Stimulated activated CD8-positive, alpha-beta memory T cell treated with anti-CD3 and anti-CD28 coated beads, Interleukin-2, amount 100 ng/mL, for 48 hours (primary cell): ENCODE results near the gene USP24.

Experiments
- DNase-seq, 2 donors: peaks; one replicate each; pipeline ENCODE4 v3.0.0-alpha.2; 2020; ENCODE audit warnings: low read depth in 2 of 2

Gene USP24, protein sequence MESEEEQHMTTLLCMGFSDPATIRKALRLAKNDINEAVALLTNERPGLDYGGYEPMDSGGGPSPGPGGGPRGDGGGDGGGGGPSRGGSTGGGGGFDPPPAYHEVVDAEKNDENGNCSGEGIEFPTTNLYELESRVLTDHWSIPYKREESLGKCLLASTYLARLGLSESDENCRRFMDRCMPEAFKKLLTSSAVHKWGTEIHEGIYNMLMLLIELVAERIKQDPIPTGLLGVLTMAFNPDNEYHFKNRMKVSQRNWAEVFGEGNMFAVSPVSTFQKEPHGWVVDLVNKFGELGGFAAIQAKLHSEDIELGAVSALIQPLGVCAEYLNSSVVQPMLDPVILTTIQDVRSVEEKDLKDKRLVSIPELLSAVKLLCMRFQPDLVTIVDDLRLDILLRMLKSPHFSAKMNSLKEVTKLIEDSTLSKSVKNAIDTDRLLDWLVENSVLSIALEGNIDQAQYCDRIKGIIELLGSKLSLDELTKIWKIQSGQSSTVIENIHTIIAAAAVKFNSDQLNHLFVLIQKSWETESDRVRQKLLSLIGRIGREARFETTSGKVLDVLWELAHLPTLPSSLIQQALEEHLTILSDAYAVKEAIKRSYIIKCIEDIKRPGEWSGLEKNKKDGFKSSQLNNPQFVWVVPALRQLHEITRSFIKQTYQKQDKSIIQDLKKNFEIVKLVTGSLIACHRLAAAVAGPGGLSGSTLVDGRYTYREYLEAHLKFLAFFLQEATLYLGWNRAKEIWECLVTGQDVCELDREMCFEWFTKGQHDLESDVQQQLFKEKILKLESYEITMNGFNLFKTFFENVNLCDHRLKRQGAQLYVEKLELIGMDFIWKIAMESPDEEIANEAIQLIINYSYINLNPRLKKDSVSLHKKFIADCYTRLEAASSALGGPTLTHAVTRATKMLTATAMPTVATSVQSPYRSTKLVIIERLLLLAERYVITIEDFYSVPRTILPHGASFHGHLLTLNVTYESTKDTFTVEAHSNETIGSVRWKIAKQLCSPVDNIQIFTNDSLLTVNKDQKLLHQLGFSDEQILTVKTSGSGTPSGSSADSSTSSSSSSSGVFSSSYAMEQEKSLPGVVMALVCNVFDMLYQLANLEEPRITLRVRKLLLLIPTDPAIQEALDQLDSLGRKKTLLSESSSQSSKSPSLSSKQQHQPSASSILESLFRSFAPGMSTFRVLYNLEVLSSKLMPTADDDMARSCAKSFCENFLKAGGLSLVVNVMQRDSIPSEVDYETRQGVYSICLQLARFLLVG (N-terminal part only)

DNA sequence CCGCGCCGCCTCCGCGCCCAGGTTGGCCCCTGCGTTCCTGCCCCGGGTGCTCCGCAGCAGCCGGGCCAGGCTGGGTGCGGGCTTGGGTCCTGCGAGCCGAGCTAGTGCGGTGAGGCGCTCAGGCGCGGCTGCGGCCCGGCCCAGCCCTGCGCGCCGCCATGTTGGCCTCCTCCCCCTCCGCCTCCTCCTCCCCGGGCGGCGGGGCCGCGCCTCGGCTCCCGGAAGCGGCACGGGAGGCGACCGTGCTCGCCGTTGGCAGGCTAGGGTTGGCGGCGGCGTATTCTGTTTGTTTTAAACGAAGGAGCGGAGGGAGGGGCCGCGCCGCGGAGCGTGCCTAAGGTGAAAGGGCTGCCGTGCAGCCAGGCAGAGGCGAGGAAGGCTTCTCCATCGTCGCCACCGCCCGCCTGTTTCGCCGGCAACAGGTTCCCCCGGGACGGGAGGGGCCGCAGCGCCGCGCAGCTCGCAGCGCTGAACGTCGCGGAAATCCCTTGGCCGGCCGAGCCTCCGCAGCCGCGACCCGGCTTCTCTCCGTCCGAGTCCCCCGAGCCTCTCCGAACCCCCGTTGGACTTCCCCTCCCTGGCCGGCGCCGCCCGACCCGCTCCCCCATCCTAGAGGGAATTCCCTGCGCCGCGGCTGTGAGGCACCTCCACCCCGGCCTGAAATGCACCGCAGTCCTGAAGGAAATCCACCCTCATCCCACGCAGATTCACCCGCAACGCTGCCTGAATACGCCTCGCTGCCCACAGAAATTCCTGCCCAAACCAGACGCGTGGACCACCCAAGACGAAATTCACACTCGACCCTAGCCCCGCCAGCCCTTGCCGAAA lies at the start of gene USP24:
USP24 (minus strand) TSS at position 171 of the 828 bp plus-strand sequence. CDS start 251 bp downstream, outside the sequence.
- DNase-seq, result peak; percentile 60 to 70

DNA sequence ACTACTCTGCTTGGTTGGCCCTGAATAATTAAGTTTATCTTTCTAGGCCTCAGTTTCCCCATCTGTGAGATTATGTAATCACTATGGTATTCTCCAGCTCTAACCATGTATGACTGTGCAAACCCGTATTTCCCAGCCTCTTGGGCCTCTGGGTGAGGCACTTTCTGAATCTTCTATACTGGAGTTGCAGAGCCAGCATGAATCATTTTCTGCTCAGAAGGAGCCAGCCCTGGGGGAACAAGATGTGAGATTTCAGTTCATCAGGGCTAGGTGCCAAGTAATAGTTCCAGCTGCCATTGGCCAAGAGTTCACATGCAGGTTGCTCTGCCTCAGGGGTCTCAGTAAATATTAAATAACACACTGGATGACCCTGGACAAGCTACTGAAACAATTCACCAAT lies 47.7 kb upstream of the USP24 start:
- DNase-seq, result no peak

DNA sequence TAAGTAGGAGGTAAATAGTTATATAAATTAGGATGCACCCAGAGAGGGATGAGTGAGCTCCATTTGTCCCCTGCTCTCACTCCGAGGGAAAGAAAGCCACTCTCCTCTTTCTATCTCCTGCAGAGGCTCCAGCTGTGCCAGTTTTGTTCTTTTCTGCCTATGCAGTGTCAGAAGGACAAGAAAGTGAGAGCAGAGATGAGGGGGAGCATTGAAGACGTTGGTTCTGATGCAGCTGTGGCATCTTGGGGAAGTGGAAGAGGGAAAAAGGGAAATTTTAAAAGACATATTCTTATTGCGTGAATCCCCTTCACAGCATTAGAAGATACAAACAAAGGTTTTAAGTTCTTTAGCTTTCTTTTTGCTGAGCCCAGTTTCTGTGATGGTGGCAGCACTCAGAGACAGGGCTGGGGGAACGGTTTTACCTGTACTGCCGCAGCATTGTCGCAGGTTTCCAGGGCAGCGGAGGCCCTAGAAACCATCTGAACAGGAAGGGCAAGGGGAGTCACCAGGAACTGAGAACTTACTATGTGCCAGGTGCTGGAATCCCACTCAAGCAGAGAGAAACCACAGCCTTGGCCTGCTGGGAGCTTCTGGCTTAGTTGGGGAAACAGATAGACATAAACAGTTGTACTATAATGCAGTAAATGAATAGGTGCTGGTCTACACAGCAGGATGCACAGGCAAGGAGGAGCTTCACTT lies 44.9 kb upstream of the USP24 start:
- no peak for DNase-seq

DNA sequence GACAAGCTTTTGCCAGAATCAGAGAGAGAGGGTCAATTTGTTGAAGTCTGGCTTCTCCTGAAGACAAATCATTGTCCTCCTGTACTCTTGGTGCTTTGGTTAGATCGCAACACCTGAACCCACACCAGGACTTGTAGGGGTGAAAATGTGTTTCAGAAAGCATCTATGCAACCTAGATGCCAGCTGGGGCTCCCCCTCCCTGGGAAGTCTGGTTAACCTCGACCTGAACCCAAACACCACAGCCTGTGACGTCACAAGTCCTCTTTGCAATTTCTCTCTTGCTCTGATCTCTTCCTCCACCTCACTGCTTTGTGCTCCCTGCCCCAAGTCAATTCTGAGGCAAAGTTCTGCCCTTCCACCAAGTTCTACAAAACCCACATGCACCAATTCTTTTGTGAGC lies 42.8 kb upstream of the USP24 start:
- peak; percentile 14 to 47 for DNase-seq

DNA sequence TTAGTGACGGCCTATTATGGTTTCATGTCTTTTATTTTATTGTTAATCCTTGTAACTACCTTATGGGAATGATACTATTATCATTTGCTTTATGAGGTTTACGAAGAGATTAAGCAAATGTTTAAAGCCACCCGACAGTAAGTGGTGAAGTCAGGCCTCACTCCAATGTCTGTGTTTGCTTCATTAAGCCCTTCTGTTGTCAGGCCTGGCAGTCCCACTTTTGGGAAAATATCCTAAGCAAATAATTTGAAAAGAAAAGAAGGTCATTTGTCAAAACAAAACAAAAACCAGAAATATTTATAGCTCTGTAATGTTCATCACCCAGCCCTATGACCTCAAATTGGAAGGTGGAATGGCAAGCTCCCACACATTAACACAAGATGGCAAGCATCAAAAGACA lies 40.7 kb upstream of the USP24 start:
- DNase-seq, result no peak

DNA sequence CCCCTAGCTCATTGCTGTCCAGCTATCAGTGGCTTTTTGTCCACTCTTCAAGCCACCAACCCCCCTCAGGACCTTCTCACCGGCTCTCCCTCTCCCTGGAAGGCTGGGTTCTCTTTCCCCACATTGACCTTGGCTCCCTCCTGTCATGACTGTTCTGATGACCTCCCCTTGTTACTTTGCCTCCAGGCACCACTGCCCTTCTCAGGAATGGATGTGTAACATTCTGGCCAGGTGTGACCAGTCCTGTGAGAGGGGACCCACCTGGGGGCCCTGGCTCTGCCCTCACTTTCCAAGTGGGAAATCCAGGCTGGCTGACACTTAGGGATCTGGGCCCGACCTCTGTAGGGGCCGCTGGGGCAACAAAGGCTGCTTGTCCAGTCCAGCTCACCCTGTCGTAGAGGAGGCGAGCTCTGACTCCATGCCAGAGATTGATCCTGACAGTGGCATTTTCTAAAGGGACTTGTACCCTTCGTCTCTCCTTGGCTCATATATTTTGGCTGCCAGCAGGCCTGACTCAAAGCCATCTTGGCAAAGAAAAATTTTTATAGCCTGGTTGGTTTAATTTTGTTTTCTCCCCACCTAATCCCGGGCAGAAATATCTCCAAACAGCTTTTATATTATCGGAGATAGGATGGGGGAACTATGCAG lies 37.9 kb upstream of the USP24 start:
- no peak for DNase-seq

DNA sequence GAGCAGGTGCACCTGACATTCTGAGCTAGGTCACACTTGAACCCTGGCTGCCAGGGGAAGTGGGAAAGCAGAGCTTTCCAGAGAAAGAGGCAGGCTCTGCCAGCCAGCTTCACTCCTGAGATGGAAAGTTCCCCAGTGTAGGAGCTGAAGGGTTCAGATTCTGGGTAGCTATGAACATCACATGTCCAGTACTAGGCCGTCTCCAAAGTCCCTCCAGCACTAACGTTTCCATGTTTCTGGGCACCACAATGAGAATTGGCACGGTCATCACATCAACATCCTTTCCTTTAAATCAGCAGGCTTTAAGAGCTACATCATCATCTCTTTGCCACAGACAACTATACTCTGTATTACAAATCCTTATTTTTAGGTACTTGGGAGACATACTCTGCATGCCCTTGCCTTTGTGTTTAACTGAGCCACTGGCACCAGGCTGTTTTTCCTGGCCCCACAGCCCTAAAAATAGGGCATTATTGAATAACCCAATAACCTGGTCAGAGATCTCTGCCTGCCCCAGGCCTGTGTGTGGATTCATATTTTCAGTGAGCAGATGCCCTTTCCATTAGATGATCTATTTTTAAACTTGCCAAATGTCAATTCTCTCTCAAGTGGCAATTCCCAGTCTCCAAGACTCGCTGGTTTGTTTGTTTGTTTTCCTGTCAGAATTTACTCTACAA lies 35.4 kb upstream of the USP24 start:
- DNase-seq, result no peak

DNA sequence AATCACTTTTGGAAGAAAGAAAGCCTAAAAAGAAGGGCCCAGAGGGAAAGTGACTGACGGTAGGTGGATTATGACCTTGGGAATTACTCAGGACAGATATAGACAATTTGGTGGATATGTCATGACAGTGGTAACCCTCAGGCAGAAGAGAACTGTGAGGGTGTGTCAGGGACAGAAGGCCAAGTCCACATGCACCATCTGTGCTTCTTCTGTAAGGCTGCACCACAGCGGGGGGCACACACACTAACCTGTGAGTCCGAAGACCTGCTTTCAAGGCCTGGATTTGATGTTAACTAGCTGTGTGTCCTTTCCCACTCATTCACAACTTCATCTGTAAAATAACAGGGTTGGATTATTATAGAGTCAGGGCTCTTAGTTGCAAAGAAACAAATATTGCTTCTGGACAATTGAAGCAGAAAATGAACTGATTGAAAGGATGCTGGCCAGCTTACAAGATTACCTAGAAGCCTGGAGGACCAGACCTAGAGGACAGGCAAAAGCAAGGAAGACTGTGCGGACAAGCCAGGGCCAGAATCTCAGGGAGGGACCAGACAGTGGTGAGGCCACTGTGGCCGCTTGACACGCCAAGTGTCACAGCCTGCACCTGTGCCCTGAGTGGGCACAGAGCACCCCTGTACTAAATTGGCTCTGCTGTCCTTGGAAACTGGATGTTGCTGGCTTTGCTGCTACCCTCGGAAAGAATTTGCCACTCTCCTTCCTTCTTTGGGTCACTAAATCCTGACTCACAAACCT lies 34.7 kb upstream of the USP24 start:
- DNase-seq, result no peak

DNA sequence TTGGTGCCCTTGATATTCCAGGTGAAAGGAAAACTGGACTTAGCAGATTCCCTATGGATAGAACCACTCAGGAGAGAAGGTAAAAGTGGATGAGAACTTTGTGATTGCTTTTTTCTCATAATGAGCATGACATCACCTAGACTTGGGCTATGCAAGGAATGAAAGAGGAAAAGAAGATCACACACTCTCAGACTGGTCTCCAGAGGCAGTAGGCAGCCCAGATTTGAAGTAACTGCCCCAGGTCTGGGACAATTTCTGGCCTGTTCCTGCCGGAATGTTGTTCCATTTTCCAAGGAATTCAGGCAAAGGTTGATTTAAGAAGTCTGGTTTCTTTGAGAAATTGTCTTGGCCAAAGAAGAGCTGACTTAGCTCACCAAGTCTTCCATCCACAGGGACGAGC lies 31.7 kb upstream of the USP24 start:
- DNase-seq, result no peak

DNA sequence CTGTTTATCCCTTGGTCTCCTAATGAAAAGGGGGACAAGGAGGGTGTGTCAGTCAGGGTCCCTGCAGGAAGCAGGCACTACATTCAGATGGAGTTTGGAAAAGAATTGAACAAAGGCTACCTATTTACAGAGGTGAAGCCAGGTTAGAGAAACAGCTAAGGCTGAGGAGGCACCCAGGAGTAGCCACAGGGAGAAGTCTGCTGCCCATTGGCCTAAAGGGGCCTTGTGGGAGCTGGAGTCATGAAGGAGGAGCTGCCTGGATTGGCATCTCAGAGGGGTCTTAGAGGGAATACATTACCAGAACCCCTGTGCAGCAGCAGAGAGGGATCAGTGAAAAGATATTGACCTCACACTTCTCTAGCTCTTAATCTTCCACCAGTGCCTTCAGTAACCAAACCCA lies 31.2 kb upstream of the USP24 start:
- DNase-seq, result no peak

DNA sequence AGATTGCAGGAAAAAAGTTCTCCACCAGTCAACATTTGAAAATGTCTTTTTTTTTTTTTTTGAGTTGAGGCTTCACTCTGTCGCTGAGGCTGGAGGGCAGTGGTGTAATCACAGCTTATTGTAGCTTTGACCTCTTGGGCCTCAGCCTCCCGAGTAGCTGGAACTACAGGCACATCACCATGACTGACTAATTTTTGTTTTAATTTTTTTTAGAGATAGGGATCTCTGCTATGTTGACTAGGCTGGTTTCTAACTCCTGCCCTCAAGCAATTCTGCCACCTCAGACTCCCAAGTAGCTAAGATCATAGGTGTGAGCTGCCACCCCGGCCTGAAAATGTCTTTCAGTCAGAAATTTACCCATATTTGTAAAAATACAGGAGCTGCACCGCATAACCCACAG lies 30.6 kb upstream of the USP24 start:
- DNase-seq, result no peak

DNA sequence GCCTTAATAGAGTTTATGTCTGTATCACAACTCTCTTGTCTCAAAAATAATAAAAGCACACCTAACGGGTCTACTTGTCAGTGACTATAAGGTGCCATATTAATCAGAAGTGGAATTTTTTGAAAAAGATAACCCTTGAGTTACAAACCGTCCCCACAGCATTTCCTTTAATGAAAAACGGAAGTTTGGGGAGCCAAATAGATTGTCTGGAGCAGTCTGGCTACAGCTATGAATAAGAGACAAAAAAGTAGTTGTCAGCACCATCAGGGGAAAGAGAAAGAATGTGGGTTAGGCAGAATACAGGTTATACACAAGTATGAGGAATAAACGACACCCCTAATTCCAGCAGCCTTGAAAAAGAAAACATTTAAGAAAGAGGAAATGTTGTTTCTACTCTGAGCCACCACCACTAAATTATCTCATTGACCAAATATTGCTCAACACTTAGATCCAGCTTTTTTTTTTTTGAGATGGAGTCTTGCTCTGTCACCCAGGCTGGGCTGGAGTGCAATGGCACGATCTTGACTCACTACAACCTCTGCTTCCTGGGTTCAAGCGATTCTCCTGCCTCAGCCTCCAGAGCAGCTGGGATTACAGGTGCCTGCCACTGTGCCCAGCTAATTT lies 29.4 kb upstream of the USP24 start:
- no peak for DNase-seq

DNA sequence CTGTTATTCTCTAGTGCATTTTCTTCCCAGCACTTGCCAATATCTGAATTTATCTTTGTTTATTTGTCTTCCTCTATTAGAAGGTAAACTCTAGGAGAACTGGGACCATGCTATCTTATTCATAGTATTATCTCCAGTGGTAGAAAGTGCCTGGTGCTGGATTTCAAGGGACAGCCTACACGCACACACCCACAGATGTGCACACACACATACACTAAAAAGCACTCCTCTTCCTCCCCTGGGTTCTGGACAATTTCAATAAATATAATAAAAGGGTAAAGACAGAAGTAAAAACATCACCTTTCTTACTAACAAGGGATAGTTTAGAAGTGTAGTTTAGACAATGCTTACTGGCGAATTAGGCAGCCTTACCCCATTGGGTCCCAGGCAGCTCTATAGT lies 28.5 kb upstream of the USP24 start:
- no peak for DNase-seq

DNA sequence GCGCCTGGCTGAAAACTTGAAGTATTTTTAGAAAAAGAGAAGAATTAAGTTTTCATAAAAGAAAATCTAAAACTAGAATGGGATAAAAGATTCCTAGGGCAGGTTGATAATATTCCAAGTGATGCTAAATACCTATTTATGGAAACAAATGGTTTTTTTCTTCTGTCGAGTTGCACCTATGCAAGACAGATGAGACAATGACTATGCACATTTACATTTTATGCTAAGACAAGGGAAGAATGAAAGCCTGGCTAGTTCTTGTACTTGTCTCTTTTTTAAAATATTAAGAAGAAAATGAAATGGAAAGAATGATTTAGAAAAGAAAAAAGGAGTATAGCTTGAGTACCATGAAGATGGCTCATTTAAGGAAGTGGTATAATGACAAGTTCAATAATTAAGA lies 24.4 kb upstream of the USP24 start:
- DNase-seq, result no peak

DNA sequence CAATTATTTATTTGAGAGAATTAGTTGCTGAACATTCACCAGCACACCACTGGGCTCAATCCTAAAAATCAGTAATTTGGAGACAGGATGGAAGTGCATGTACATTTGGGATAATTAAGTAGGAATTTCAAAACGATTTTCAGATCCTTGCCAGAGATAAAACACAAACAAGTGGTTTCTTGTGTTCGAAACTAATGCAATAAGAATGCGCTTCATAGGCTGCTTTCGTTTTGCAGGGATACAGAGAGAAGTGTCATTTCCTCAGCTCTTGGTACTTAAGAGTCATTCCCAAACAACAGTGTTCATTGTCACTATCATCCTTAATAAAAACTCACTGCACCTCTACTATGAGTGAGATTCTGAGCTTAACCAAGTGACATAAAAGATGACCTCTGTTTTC lies 20.6 kb upstream of the USP24 start:
- no peak for DNase-seq

DNA sequence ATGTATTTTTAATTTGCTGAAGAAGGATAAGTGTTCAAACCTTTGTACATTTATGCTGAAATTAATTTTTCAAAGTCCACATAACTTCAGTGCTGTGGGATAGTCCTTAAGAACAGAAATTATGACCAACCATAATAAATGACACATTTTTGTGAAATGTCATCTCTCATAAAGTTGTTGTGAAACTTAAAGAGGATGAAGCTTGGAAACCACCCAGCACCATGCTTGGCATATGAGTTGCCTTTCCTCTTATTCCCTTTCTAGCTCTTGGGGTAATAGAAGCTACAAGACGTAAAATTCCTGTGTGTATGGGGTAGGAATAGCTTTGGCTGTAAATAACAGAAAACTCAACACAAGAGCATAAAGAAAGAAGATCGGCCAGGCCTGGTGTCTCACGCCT lies 18.9 kb upstream of the USP24 start:
- no peak for DNase-seq

DNA sequence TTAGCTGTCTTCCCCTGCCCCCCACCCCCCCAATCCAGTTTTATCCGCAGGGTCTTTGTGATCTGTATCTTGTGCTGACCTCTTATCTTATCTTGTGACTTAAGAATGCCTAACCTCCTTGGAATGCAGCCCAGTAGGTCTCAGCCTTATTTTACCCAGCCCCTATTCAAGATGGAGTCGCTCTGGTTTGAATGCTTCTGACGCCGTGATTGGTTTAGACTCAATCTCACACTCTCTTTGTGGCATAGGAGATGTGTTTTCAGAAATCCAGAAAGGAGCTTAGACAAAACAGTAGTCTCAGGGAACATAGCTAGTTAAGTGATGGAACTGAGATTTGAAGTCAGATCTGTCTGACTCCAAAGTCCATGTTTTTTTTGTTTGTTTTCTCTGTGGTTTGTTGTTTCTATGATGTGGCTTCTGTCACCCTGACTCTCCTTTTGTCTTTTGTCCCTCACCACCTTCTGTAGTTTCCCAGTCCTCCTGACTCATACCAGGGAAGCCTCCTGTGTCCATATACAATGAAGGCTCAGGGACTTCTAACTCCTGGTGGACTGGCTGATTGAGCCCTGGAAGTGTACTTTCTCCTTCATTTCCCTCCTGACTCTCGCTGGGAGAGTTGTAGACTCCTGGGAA lies 18.1 kb upstream of the USP24 start:
- no peak for DNase-seq
